OCI-LY1 (cell line): ENCODE measurements around the gene LAX1.

Source experiments
- CTCF ChIP-seq: fragments of 200-600 bp; sonication (generic), shearing (Covaris generic); IDR thresholded peaks from 2 replicates; pipeline ENCODE4 v1.5.1; 2017; ENCODE audit warnings: mild to moderate bottlenecking, antibody characterized with exemption, low read length, moderate library complexity, mixed read lengths
- EZH2 ChIP-seq: fragments of 200-600 bp; sonication (generic), shearing (Covaris generic); IDR thresholded peaks from 2 replicates; pipeline ENCODE4 v1.8.0; 2017; ENCODE audit warnings: borderline replicate concordance, mixed run types, mild to moderate bottlenecking, antibody characterized with exemption, low read length, moderate library complexity, mixed read lengths

- TF ChIP-seq CTCF (no peak), EZH2 (no peak)
These were observed 44.7 kb upstream of the LAX1 start for GRCh38 chr1:203720242-203720641.
